ENCODE measurements around the gene MUC4. TPM values are rescaled to one million over a fixed set of nuclear protein-coding genes. Genes with fewer than 3 reads are reported as not detected.

Gene MUC4
- total and polyA plus RNA-seq, 9 of the 15 experiments (the other 6 are each of a cell fraction or from before 2014, with no cell fraction given): under 0.01 to 0.21 (median 0.10) TPM; not detected in 4

DNA sequence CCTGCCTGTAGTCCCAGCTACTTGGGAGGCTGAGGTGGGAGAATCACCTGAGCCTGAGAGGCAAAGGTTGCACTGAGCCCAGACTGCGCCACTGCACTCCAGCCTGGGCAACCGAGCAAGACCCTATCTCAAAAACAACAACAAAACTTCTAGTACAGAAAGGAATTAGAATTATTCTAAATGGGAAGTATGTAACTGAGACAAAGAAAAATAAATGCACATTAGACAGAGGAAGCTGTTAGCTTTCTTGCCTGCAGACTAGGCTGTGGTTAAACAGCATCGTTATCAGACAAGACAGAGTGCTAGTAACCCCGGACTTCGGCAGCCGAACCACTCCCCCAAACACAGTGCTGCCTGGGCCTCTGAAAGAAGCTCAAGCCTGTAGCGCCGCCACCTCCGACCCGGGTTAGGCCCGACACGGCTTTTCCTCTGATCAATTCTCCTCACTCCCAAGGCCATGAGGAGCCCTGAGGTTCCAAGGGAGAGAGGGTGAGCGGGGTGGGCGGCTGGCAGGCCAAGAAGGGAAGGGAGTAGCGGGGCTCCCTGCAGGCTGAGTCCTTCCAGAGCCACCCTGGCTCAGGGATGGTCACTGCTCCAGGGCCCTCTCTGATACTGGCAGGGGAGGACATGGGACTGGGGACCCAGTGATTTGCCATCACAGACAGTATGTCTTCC lies 44.8 kb upstream of the MUC4 start (continued):
- TF ChIP-seq, protein P1, sequence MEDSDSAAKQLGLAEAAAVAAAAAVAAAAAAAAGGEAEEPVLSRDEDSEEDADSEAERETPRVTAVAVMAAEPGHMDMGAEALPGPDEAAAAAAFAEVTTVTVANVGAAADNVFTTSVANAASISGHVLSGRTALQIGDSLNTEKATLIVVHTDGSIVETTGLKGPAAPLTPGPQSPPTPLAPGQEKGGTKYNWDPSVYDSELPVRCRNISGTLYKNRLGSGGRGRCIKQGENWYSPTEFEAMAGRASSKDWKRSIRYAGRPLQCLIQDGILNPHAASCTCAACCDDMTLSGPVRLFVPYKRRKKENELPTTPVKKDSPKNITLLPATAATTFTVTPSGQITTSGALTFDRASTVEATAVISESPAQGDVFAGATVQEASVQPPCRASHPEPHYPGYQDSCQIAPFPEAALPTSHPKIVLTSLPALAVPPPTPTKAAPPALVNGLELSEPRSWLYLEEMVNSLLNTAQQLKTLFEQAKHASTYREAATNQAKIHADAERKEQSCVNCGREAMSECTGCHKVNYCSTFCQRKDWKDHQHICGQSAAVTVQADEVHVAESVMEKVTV (CRISPR knock-in tag; IDR thresholded peaks at IDR 0.05): no peak
- TF ChIP-seq RNF2 (IDR thresholded peaks at IDR 0.05): peak; percentile 88; the same call in 1 of the 2 replicates
- peak; percentile 62 for TF ChIP-seq ATF7 (IDR thresholded peaks at IDR 0.05)
- no peak for TF ChIP-seq SFPQ (IDR thresholded peaks at IDR 0.05; ENCODE audit: low read depth, low read length)
- no peak for TF ChIP-seq ZNF57 (CRISPR knock-in tag; IDR thresholded peaks at IDR 0.05)
- no peak for TF ChIP-seq FOXO4 (CRISPR knock-in tag; IDR thresholded peaks at IDR 0.05)
- TF ChIP-seq KDM2B (CRISPR knock-in tag; IDR thresholded peaks at IDR 0.05): no peak
- TF ChIP-seq SMAD2 (IDR thresholded peaks at IDR 0.05; ENCODE audit: low read depth, low read length): no peak
- TF ChIP-seq MAZ (CRISPR knock-in tag; conservative IDR thresholded peaks at IDR 0.05 in 1 of 2, IDR thresholded peaks at IDR 0.05 in 1 of 2): peak in 1 of 2 experiments; percentile 46; a peak in 1 of 4 replicates
- peak; percentile 80; the same call in 1 of the 2 replicates for TF ChIP-seq ESRRA (IDR thresholded peaks at IDR 0.05; ENCODE audit: borderline replicate concordance, low read depth)
- no peak for TF ChIP-seq CHCHD3 (CRISPR knock-in tag; IDR thresholded peaks at IDR 0.05)
- TF ChIP-seq TBP (optimal IDR thresholded peaks at IDR 0.05; ENCODE audit: low read depth, low read length): peak; percentile 44
- peak; percentile 70; the same call in 1 of the 2 replicates for TF ChIP-seq ZBTB9 (CRISPR knock-in tag; IDR thresholded peaks at IDR 0.05)
- peak; percentile 83 for TF ChIP-seq SMARCA5 (IDR thresholded peaks at IDR 0.05)
- TF ChIP-seq NFE2L1 (tag; IDR thresholded peaks at IDR 0.05; ENCODE audit: borderline replicate concordance, low read depth): no peak
- TF ChIP-seq CBFA2T2 (conservative IDR thresholded peaks at IDR 0.05): peak; percentile 72
- TF ChIP-seq ILF3 (IDR thresholded peaks at IDR 0.05; ENCODE audit: borderline replicate concordance): no peak
- TF ChIP-seq, protein P2, sequence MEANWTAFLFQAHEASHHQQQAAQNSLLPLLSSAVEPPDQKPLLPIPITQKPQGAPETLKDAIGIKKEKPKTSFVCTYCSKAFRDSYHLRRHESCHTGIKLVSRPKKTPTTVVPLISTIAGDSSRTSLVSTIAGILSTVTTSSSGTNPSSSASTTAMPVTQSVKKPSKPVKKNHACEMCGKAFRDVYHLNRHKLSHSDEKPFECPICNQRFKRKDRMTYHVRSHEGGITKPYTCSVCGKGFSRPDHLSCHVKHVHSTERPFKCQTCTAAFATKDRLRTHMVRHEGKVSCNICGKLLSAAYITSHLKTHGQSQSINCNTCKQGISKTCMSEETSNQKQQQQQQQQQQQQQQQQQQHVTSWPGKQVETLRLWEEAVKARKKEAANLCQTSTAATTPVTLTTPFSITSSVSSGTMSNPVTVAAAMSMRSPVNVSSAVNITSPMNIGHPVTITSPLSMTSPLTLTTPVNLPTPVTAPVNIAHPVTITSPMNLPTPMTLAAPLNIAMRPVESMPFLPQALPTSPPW (CRISPR knock-in tag; IDR thresholded peaks at IDR 0.05): no peak
- TF ChIP-seq GATA2 (CRISPR knock-in tag; IDR thresholded peaks at IDR 0.05): peak; percentile 63; the same call in 1 of the 2 replicates
- TF ChIP-seq SNIP1 (IDR thresholded peaks at IDR 0.05; ENCODE audit: low read depth): no peak
- TF ChIP-seq BMI1 (IDR thresholded peaks at IDR 0.05; ENCODE audit: low read length): no peak

Measured in K562 (cell line).